B cell (primary cell): ENCODE results near the gene TIMM8B. TPM values are rescaled to one million over a fixed set of nuclear protein-coding genes. Genes with fewer than 3 reads are reported as not detected.

Experiments
- ATAC-seq: fragments of 200-7000 bp; cut with Tn5 transposase; one replicate; pipeline ENCODE4 v1.10.0; 2021; ENCODE audit warnings: low read depth, mild to moderate bottlenecking, moderate number of reproducible peaks, moderate library complexity
- CTCF ChIA-PET: fragments of 350-600 bp; sonication (Branson Sonifier 250); formaldehyde crosslinking; loops from one replicate; lab custom pipeline; 2021; ENCODE audit warnings: antibody characterized with exemption, inconsistent platforms; lab: Charles Lee
- POLR2A ChIA-PET: fragments of 350-600 bp; sonication (Branson Sonifier 250); formaldehyde crosslinking; loops from one replicate; lab custom pipeline; 2021; ENCODE audit warnings: antibody characterized with exemption; lab: Charles Lee
- DNase-seq: peaks from one replicate; pipeline ENCODE4 v3.0.0; 2013
- H2AFZ ChIP-seq: 2 replicates; pipeline ENCODE4 v1.6.1; 2012; ENCODE audit warnings: mild to moderate bottlenecking, low read depth, low read length; ENCODE audit not compliant: insufficient read depth, poor library complexity, severe bottlenecking
- H3K27ac ChIP-seq, 2 donors: 1 replicate in 1 of 2; 2 replicates in 1 of 2; pipeline ENCODE4 v1.5.1; 2012 to 2013; ENCODE audit warnings: low read length in 2 of 2, mild to moderate bottlenecking in 2 of 2, moderate library complexity in 1 of 2
- H3K27me3 ChIP-seq, 4 experiments: fragments of 200-600 bp in 1 of 4; sonication (generic) in 1 of 4; replicated peaks in 1 of 4; 1 replicate in 2 of 4; 2 replicates in 2 of 4; pipeline versions ENCODE4 v1.6.1 to v1.7.0; 2013 to 2016; ENCODE audit warnings: low read length in 3 of 4, mild to moderate bottlenecking in 2 of 4, mixed read lengths in 1 of 4, moderate library complexity in 1 of 4; ENCODE audit not compliant: insufficient read depth in 4 of 4, control insufficient read depth in 3 of 4; ENCODE audit errors: control extremely low read depth in 1 of 4
- H3K36me3 ChIP-seq, 2 experiments: replicated peaks in 1 of 2; 1 replicate in 1 of 2; 2 replicates in 1 of 2; pipeline versions ENCODE4 v1.6.1 to v1.7.1; 2013; ENCODE audit warnings: low read length in 1 of 2; ENCODE audit not compliant: insufficient read depth in 2 of 2, control insufficient read depth in 1 of 2; ENCODE audit errors: control extremely low read depth in 1 of 2, extremely low read depth in 1 of 2
- H3K4me1 ChIP-seq, 2 donors: fragments of 200-600 bp in 1 of 2; sonication (generic) in 1 of 2; 1 replicate in 1 of 2; 2 replicates in 1 of 2; pipeline versions ENCODE4 v1.5.1 to v1.6.1; 2013 to 2017; ENCODE audit warnings: low read length in 2 of 2; ENCODE audit not compliant: control insufficient read depth in 2 of 2, insufficient read depth in 2 of 2
- H3K4me2 ChIP-seq: replicated peaks from 2 replicates; pipeline ENCODE3; 2012; ENCODE audit warnings: mild to moderate bottlenecking, low read depth, low read length; ENCODE audit not compliant: poor library complexity, severe bottlenecking
- H3K4me3 ChIP-seq, 5 experiments: fragments of 200-600 bp in 1 of 5; sonication (generic) in 1 of 5; 1 replicate in 3 of 5; 2 replicates in 2 of 5; pipeline versions ENCODE4 v1.5.1 to v1.7.0; 2011 to 2016; ENCODE audit warnings: low read length in 4 of 5, mild to moderate bottlenecking in 4 of 5, low read depth in 2 of 5, control low read depth in 1 of 5, moderate library complexity in 1 of 5; ENCODE audit not compliant: insufficient read depth in 1 of 5; ENCODE audit errors: control extremely low read depth in 1 of 5, extremely low read depth in 1 of 5
- H3K79me2 ChIP-seq: fragments of 200-600 bp; sonication (generic); one replicate; pipeline ENCODE4 v1.6.0; 2016; ENCODE audit warnings: low read length; ENCODE audit not compliant: control insufficient read depth, insufficient read depth
- H3K9ac ChIP-seq: fragments of 200-600 bp; sonication (generic); 2 replicates; pipeline ENCODE4 v1.6.1; 2017; ENCODE audit warnings: mild to moderate bottlenecking, low read length, moderate library complexity
- H3K9me3 ChIP-seq, 3 donors: one replicate each; pipeline versions ENCODE4 v1.6.1 to v1.7.1; 2013; ENCODE audit warnings: low read length in 2 of 3; ENCODE audit not compliant: control insufficient read depth in 2 of 3, insufficient read depth in 1 of 3; ENCODE audit errors: control extremely low read depth in 1 of 3
- H4K20me1 ChIP-seq: 2 replicates; pipeline ENCODE4 v1.6.0; 2012; ENCODE audit warnings: mild to moderate bottlenecking, low read length; ENCODE audit not compliant: insufficient read depth, control insufficient read depth, poor library complexity, severe bottlenecking
- H3K27ac Mint-ChIP-seq: one replicate; pipeline ENCODE4 v1.8.0; 2021; ENCODE audit warnings: mixed read lengths
- H3K27me3 Mint-ChIP-seq: one replicate; pipeline ENCODE4 v1.8.0; 2021; ENCODE audit warnings: mixed read lengths
- H3K4me1 Mint-ChIP-seq: one replicate; pipeline ENCODE4 v1.8.0; 2021; ENCODE audit warnings: mixed read lengths
- H3K4me3 Mint-ChIP-seq: one replicate; pipeline ENCODE4 v1.8.0; 2021; ENCODE audit warnings: mixed read lengths
- H3K9me3 Mint-ChIP-seq: one replicate; pipeline ENCODE4 v1.8.0; 2022; ENCODE audit warnings: mixed read lengths; ENCODE audit not compliant: insufficient read depth
- CTCF ChIP-seq: fragments of 200-600 bp; IDR thresholded peaks from one replicate; pipeline ENCODE4 v1.8.0; 2022; ENCODE audit warnings: antibody characterized with exemption, mild to moderate bottlenecking
- EZH2 ChIP-seq: IDR thresholded peaks from 2 replicates; pipeline ENCODE4 v1.6.1; 2012; ENCODE audit warnings: borderline replicate concordance, low read depth, mild to moderate bottlenecking, moderate library complexity, low read length; ENCODE audit not compliant: insufficient read depth, poor library complexity, severe bottlenecking
- WGBS: methylation state at CpG from one replicate; pipeline ENCODE4 v1.1.5; 2013; ENCODE audit warnings: missing lambda C conversion rate; ENCODE audit not compliant: insufficient coverage; 5-methylcytosine and 5-hydroxymethylcytosine counted together
- intact Hi-C: fragments of 100-400 bp; cut with micrococcal nuclease; formaldehyde crosslinking; loops from one replicate; pipeline ENCODE4 v1.10.0; 2022
- polyA plus RNA-seq: library from polyadenylated mRNA; depleted of rRNA; stranded (reverse); fragments of >200 nt; gene quantifications from 2 replicates; pipeline ENCODE4 v1.2.3, GENCODE V29; 2012
- total RNA-seq, 2 donors: library from RNA; stranded (reverse); fragments of 120-200 nt in 1 of 2; gene quantifications; 1 replicate in 1 of 2; 2 replicates in 1 of 2; pipeline versions ENCODE4 v1.2.3 to v1.2.4, GENCODE V29; 2013 to 2022

TIMM8B gene
- total and polyA plus RNA-seq, 2 donors (not counting 1 experiment from before 2014, with no cell fraction given): 12.0 to 25.5 TPM

DNA sequence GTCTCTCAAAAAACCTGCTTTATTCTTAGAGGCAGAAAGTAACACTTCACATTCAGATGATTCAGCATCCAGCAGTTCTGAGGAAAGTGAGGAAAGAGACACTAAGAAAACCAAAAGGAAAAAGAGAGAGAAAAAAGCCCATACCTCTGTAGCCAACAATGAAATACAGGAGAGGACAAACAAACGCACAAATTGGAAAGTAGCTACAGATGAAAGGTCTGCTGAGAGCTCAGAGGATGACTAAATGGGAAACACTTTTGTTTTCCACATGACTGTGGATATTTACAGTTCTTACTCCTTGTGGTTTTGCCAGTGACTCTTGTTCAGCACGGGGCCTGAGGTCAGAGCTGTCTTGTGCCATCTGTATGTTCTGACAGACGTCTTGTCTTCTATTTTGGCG lies 3.8 kb downstream of the TIMM8B start:
- 58% methylated on average over 4 of the region's 4 CpGs for WGBS
- H3K4me1 ChIP-seq: peaks cover 15 to 18% of the 10 kb centered on the region in 2 donors
- Mint-ChIP-seq H3K4me3 (no peak overlapping the region), H3K27ac (no peak overlapping the region), H3K9me3 (no peaks in the 10 kb centered on the region), H3K4me1 (peaks cover 26% of the 10 kb centered on the region), H3K27me3 (no peaks in the 10 kb centered on the region)
- H4K20me1 ChIP-seq: no peaks in the 10 kb centered on the region
- no peak for DNase-seq
- CTCF ChIA-PET: interaction anchor here (0.9 to 1.2 kb wide), 2 partner anchors 25 to 31 kb away, joined by 3 read pairs; no protein-coding TSS in a partner anchor
- no peak for TF ChIP-seq EZH2
- TF ChIP-seq CTCF: no peak
- no peak overlapping the region for H2AFZ ChIP-seq
- H3K27ac ChIP-seq: no peak overlapping the region
- H3K4me3 ChIP-seq: no peak overlapping the region
- POLR2A ChIA-PET: no interaction called here
- no peak overlapping the region for H3K4me2 ChIP-seq
- no peaks in the 10 kb centered on the region for H3K27me3 ChIP-seq
- no peaks in the 10 kb centered on the region for H3K9me3 ChIP-seq
- no peak overlapping the region for H3K9ac ChIP-seq
- H3K79me2 ChIP-seq: peaks cover 31% of the 10 kb centered on the region
- H3K36me3 ChIP-seq: peaks cover 1 to 58% of the 10 kb centered on the region in 2 experiments
- intact Hi-C loops: no loop called here
- no peak for ATAC-seq
